CD4-positive, alpha-beta T cell (primary cell): ENCODE measurements around the gene FGF14. TPM values are rescaled to one million over a fixed set of nuclear protein-coding genes. Genes with fewer than 3 reads are reported as not detected.

Source experiments
- ATAC-seq: fragments of 200-7000 bp; cut with Tn5 transposase; one replicate; pipeline ENCODE4 v1.10.0; 2022; ENCODE audit warnings: mild to moderate bottlenecking; ENCODE audit not compliant: poor library complexity
- CTCF ChIA-PET: fragments of 350-600 bp; sonication (Branson Sonifier 250); formaldehyde crosslinking; loops from one replicate; lab custom pipeline; 2021; ENCODE audit warnings: antibody characterized with exemption, inconsistent platforms; lab: Charles Lee
- POLR2A ChIA-PET: fragments of 350-600 bp; sonication (Branson Sonifier 250); formaldehyde crosslinking; loops from one replicate; lab custom pipeline; 2021; ENCODE audit warnings: antibody characterized with exemption, inconsistent platforms; lab: Charles Lee
- DNase-seq, 14 experiments: peaks; one replicate each; pipeline ENCODE4 v3.0.0-alpha.2; 2013 to 2020; ENCODE audit warnings: mixed read lengths in 2 of 14
- H3K27ac ChIP-seq, 2 donors: one replicate each; pipeline versions ENCODE4 v1.5.1 to v1.7.0; 2013; ENCODE audit warnings: low read length in 2 of 2, low read depth in 1 of 2, mild to moderate bottlenecking in 1 of 2
- H3K27me3 ChIP-seq, 2 experiments: 1 replicate in 1 of 2; 2 replicates in 1 of 2; pipeline versions ENCODE4 v1.6.1 to v1.7.0; 2013; ENCODE audit warnings: low read length in 2 of 2, control low read depth in 1 of 2, mild to moderate bottlenecking in 1 of 2, moderate library complexity in 1 of 2; ENCODE audit not compliant: insufficient read depth in 2 of 2, control insufficient read depth in 1 of 2
- H3K36me3 ChIP-seq: one replicate; pipeline ENCODE4 v1.6.1; 2013; ENCODE audit warnings: low read length, control low read depth; ENCODE audit not compliant: insufficient read depth
- H3K4me1 ChIP-seq: one replicate; pipeline ENCODE4 v1.6.1; 2013; ENCODE audit warnings: low read length, control low read depth; ENCODE audit not compliant: insufficient read depth
- H3K4me3 ChIP-seq: one replicate; pipeline ENCODE4 v1.5.1; 2013; ENCODE audit warnings: mild to moderate bottlenecking, low read length, moderate library complexity
- H3K9me3 ChIP-seq, 2 experiments: 1 replicate in 1 of 2; 2 replicates in 1 of 2; pipeline versions ENCODE4 v1.6.1 to v1.7.0; 2013; ENCODE audit warnings: low read length in 2 of 2, mild to moderate bottlenecking in 2 of 2, control low read depth in 1 of 2, moderate library complexity in 1 of 2; ENCODE audit not compliant: control insufficient read depth in 1 of 2, insufficient read depth in 1 of 2
- H3K27ac Mint-ChIP-seq: one replicate; pipeline ENCODE4 v1.8.0; 2020; ENCODE audit warnings: mixed read lengths
- H3K27me3 Mint-ChIP-seq: one replicate; pipeline ENCODE4 v1.8.0; 2021; ENCODE audit warnings: mixed read lengths
- H3K36me3 Mint-ChIP-seq: one replicate; pipeline ENCODE4 v1.8.0; 2021; ENCODE audit warnings: low read depth, mixed read lengths
- H3K4me1 Mint-ChIP-seq: one replicate; pipeline ENCODE4 v1.8.0; 2021; ENCODE audit warnings: low read depth, mixed read lengths
- H3K4me3 Mint-ChIP-seq: one replicate; pipeline ENCODE4 v1.8.0; 2020; ENCODE audit warnings: mild to moderate bottlenecking, mixed read lengths
- H3K9me3 Mint-ChIP-seq: one replicate; pipeline ENCODE4 v1.8.0; 2020; ENCODE audit warnings: mixed read lengths
- intact Hi-C, 2 experiments: fragments of 100-400 bp; cut with DNase I in 1 of 2; cut with micrococcal nuclease in 1 of 2; formaldehyde crosslinking; loops; one replicate each; pipeline versions ENCODE4 v1.15.1 to v1.9.0; 2023 to 2025; cut with DNase I, micrococcal nuclease
- total RNA-seq, 174 experiments: library from RNA in 2 of 174; stranded (reverse) in 2 of 174; gene quantifications; one replicate each; pipeline ENCODE4 v1.2.3 and lab custom pipeline; 2021 to 2026
- TF ChIP-seq, protein P1 (sequence below): fragments of 200-600 bp; IDR thresholded peaks from one replicate; pipeline ENCODE4 v1.8.0; 2022; ENCODE audit warnings: antibody characterized with exemption, mild to moderate bottlenecking

FGF14 gene
- total RNA-seq, 2 experiments from 2014 or later, result not detected

DNA sequence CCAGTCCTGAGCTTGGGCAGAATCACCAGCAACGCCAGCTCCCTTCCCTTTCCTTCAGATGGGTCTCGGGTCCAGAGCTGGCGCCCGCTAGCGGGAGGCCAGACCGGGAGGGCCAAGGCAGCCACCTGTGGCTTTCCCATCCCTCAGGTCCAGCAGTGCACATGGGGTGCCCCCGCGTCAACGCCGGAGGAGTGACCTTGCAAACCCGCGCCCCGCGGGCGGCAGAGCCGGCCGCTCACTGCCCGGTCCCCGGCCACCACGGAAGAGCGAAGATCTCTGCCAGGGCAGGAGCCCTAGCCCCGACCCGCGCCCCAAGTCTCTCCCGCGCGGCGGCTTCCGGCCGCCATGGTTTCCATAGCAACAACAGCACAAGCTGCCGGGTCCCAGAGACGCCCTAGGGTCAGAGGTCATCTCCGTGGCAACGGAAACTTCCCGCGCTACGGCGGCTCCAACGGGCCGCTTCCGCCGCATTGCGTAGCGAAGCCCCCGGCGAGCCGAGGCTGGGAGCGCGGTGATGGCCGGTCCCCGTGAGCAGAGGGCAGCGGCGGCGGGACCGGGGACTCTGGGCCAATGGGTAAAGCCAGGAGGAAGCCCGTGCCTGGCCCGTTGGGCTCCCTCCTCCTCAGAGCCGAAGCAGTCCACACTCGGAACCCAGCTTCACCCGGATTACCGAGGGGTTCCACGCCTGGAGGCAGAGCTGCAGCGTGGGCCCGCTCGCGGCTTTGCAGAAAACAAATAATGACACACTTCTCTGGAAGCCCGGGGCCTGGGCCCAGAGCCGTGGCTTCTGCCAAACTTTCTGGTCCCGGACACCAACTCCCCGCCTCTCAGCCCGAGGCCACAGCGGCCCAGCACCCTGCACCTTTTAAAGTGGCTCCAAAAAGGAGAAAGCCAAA lies 7.4 kb downstream of the FGF14 start:
- Histone ChIP-seq H3K9me3 (no peaks in the 10 kb centered on the region), H3K27ac (peak overlapping the region in 1 of 2 donors; percentile 50), H3K36me3 (no peaks in the 10 kb centered on the region), H3K4me3 (peak overlapping the region; percentile 80), H3K27me3 (peaks cover 3 to 6% of the 10 kb centered on the region in 2 experiments), H3K4me1 (peaks cover 18% of the 10 kb centered on the region)
- peak; percentile 94 for ATAC-seq
- peaks cover 20% of the 10 kb centered on the region for H3K27me3 Mint-ChIP-seq
- no peaks in the 10 kb centered on the region for H3K36me3 Mint-ChIP-seq
- H3K4me1 Mint-ChIP-seq, result peaks cover 19% of the 10 kb centered on the region
- DNase-seq, result peak; percentile 93 to 98 (median 96)
- peak overlapping the region; percentile 95 for H3K4me3 Mint-ChIP-seq
- TF ChIP-seq, protein P1, sequence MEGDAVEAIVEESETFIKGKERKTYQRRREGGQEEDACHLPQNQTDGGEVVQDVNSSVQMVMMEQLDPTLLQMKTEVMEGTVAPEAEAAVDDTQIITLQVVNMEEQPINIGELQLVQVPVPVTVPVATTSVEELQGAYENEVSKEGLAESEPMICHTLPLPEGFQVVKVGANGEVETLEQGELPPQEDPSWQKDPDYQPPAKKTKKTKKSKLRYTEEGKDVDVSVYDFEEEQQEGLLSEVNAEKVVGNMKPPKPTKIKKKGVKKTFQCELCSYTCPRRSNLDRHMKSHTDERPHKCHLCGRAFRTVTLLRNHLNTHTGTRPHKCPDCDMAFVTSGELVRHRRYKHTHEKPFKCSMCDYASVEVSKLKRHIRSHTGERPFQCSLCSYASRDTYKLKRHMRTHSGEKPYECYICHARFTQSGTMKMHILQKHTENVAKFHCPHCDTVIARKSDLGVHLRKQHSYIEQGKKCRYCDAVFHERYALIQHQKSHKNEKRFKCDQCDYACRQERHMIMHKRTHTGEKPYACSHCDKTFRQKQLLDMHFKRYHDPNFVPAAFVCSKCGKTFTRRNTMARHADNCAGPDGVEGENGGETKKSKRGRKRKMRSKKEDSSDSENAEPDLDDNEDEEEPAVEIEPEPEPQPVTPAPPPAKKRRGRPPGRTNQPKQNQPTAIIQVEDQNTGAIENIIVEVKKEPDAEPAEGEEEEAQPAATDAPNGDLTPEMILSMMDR, result no peak
- no peaks in the 10 kb centered on the region for H3K9me3 Mint-ChIP-seq
- ChIA-PET CTCF (interaction anchor here (0.6 to 1.3 kb wide), 3 partner anchors 9 to 197 kb away, joined by 3 read pairs; no protein-coding TSS in a partner anchor), POLR2A (interaction anchor here (0.8 to 3.2 kb wide), 5 partner anchors 9 to 451 kb away, joined by 3 to 23 read pairs (median 7); partner anchors contain the start of genes ERCC5, TEX30 and TPP2)
- H3K27ac Mint-ChIP-seq, result peak overlapping the region; percentile 77
- intact Hi-C loops, result loop anchor here (2.0 to 10.0 kb wide), 6 partner anchors 202 to 1800 kb away; partner anchors contain the start of genes ERCC5 (in 2 of the 2), TEX30 (in 1 of the 2), TMTC4 (in 1 of the 2) and TPP2 (in 1 of the 2)

DNA sequence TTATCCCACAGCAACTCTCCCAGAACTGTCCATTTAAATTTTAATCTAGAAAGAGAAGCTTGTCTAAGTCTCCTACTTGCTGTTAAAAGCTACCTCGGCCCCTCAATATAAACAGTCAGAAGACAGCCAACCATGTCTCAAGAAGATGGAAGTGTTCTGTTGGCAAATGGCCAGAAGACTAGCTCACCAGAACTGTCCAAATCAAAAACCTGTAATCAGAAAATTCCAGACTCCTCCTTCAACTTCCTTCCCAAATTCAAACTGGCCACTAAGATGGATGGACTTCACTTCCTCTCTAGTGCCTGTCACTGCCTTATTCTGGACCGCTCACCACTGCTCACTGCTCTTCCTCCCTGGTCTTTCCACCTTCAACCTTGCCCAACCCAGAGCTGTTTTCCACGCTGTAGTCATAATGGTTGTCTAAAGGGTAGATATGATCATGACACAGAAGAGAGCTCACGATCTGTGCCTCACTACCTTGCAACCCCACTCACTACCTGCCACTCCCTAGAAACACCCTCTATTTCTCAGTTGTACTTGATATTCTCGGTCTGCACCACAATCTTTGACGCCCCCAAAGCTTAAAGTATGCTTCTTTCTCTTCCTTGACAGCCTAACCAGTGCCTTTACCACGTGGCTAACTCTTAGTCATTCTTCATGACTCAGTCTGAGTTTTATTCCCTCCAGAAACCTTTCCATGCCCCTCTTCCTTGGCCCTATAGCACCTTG lies 9.2 kb downstream of the FGF14 start:
- DNase-seq, result no peak
- peak overlapping the region; percentile 95 for H3K4me3 Mint-ChIP-seq
- POLR2A ChIA-PET, result no interaction called here
- peak overlapping the region; percentile 77 for H3K27ac Mint-ChIP-seq
- H3K9me3 Mint-ChIP-seq, result no peaks in the 10 kb centered on the region
- TF ChIP-seq, protein P1, result no peak
- intact Hi-C loops, result loop anchor here (5.0 to 10.0 kb wide), 4 partner anchors 380 to 1798 kb away; partner anchors contain the start of genes ERCC5 (in 1 of the 2), TEX30 (in 1 of the 2) and TMTC4 (in 1 of the 2)
- CTCF ChIA-PET, result no interaction called here
- no peak overlapping the region for H3K27ac ChIP-seq
- peaks cover 17% of the 10 kb centered on the region for H3K4me1 Mint-ChIP-seq
- H3K36me3 Mint-ChIP-seq, result no peaks in the 10 kb centered on the region
- H3K27me3 ChIP-seq, result no peaks in the 10 kb centered on the region
- H3K36me3 ChIP-seq, result no peaks in the 10 kb centered on the region
- ATAC-seq, result no peak
- H3K4me3 ChIP-seq, result no peak overlapping the region
- H3K4me1 ChIP-seq, result peaks cover 17% of the 10 kb centered on the region
- no peaks in the 10 kb centered on the region for H3K9me3 ChIP-seq
- peaks cover 22% of the 10 kb centered on the region for H3K27me3 Mint-ChIP-seq

DNA sequence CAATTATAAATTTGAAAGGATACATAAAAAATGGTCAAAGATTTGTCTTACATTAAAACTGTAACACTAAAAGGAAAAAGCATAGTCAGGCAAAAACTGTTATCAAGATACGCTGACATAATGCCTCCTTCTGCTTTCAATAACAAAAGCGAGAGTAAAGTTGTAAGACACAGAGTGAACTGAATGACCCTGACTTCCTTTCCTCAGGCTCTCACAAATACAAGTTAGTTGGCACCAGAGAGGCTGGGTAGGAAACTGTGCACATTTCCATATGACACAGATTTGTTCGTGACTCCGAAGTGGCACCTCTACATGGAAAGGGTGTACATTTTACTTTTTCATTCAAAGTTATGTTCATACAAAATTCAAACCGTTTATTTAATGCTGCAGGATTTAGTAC lies 15.4 kb downstream of the FGF14 start:
- CTCF ChIA-PET, result no interaction called here
- H3K36me3 Mint-ChIP-seq, result no peaks in the 10 kb centered on the region
- ATAC-seq, result no peak

More for the DNA sequence above, 15.4 kb downstream of the FGF14 start:
- H3K4me3 Mint-ChIP-seq, result no peak overlapping the region
- intact Hi-C loops, result no loop called here
- TF ChIP-seq, protein P1, result no peak
- no peak overlapping the region for H3K27ac Mint-ChIP-seq
- POLR2A ChIA-PET, result no interaction called here
- Histone ChIP-seq H3K27me3 (peaks cover 0 to 6% of the 10 kb centered on the region in 2 experiments), H3K36me3 (no peaks in the 10 kb centered on the region), H3K4me1 (no peaks in the 10 kb centered on the region), H3K27ac (no peak overlapping the region), H3K9me3 (no peaks in the 10 kb centered on the region), H3K4me3 (no peak overlapping the region)
- H3K4me1 Mint-ChIP-seq, result no peaks in the 10 kb centered on the region
- no peaks in the 10 kb centered on the region for H3K9me3 Mint-ChIP-seq
- DNase-seq, result no peak
- H3K27me3 Mint-ChIP-seq, result peaks cover 40% of the 10 kb centered on the region
